GM19193 (cell line): ENCODE results near the gene ADD3.

Source experiments
- POLR2A ChIP-seq: IDR thresholded peaks from 4 replicates; pipeline ENCODE4 v1.6.1; 2011; ENCODE audit not compliant: insufficient read depth, insufficient read length; ENCODE audit errors: extremely low read depth

The ADD3 gene

GRCh38 chr10:110172155-110172554, 164.4 kb downstream of the ADD3 start:
- no peak for TF ChIP-seq POLR2A

DNA sequence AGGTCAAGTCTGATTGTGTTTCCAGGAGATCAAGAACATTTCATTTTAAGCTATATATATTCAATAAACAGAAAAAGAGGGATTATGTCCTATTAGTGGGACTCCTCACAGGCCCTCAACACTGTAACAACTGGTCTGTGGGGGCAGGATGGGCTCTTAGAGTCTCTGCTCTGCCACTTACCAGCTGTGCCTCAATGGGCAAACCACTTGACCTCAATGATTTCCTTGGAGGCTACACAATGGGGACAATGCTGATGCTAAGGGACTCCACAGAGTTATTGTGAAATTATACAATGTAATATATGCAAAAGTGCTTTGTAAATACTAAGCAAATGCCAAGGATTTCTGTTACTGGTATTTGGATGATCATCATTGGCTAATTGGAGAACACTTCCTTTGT, 166.4 kb downstream of the ADD3 start:
- TF ChIP-seq POLR2A, result no peak

- TF ChIP-seq POLR2A, result no peak
Measured at GRCh38 chr10:110174816-110175215, 167.0 kb downstream of the ADD3 start.

GRCh38 chr10:110175406-110175805, 167.6 kb downstream of the ADD3 start:
- TF ChIP-seq POLR2A, result no peak

- no peak for TF ChIP-seq POLR2A
Measured at GRCh38 chr10:110176141-110177030, 168.6 kb downstream of the ADD3 start.

GRCh38 chr10:110179220-110179619, 171.4 kb downstream of the ADD3 start:
- no peak for TF ChIP-seq POLR2A

- TF ChIP-seq POLR2A, result no peak
Measured at GRCh38 chr10:110181451-110181850, 173.7 kb downstream of the ADD3 start.

DNA sequence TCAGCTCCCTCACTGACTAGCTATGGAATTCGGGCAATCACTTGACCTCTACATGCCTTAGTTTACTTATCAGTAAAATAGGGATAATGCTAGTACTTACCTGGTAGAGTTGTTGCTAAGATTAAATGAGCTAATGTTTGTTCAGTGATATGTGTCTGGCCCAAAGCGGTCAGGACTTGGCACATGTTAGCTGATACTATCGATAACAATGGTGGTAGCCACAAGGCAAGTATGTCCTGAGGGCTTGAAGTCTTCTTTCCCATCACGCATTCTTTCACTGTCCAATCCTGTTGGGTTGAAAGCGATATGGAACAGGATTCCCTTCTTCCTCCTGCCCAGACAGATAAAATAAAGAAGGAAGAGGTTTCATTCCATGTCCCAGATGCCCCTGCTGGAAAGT, 174.1 kb downstream of the ADD3 start:
- TF ChIP-seq POLR2A, result no peak

DNA sequence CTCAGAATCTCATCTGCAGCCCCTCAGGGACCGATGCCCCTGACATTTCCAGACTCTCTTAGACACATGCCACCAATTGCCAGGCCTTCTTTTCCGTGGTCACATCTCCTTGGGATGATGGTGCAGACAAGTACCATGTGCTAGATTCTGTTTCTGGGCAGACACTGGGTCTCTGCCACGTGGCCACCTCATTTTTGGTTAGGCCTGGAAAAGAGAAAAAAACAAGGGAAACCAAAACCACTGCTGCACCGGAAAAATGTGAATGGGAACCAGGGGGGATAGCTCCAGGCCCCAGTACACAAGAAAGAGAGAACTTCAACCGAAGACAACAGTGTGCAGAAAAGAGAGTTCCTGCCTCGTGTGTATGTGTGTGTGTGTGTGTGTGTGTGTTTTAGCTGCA, 176.6 kb downstream of the ADD3 start:
- no peak for TF ChIP-seq POLR2A
